Retinal pigment epithelial cell (primary cell): ENCODE measurements around the gene LAPTM4A.

Source experiments
- DNase-seq: peaks from one replicate; pipeline ENCODE4 v3.0.0-alpha.2; 2010; ENCODE audit warnings: low read depth
- H3K4me3 ChIP-seq: 2 replicates; pipeline ENCODE4 v1.5.1; 2011; ENCODE audit warnings: mild to moderate bottlenecking, low read length, control low read depth, moderate library complexity
- CTCF ChIP-seq: conservative IDR thresholded peaks from 2 replicates; pipeline ENCODE4 v1.5.1; 2011; ENCODE audit warnings: low read depth, low read length, control low read depth, inconsistent platforms

Gene LAPTM4A

GRCh38 chr2:20035955-20036666, 15.3 kb downstream of the LAPTM4A start:
- DNase-seq, result no peak
- no peak for TF ChIP-seq CTCF

GRCh38 chr2:20034821-20035220, 16.6 kb downstream of the LAPTM4A start:
- H3K4me3 ChIP-seq, result no peak overlapping the region
- no peak for TF ChIP-seq CTCF
- DNase-seq, result no peak

More at GRCh38 chr2:20035955-20036666, 15.3 kb downstream of the LAPTM4A start:
- H3K4me3 ChIP-seq, result no peak overlapping the region

GRCh38 chr2:20034218-20034617, 17.2 kb downstream of the LAPTM4A start:
- no peak for TF ChIP-seq CTCF
- no peak for DNase-seq
- no peak overlapping the region for H3K4me3 ChIP-seq

GRCh38 chr2:20033322-20033721, 18.1 kb downstream of the LAPTM4A start:
- no peak for DNase-seq
- TF ChIP-seq CTCF, result no peak
- H3K4me3 ChIP-seq, result no peak overlapping the region

GRCh38 chr2:20030224-20030623, 21.2 kb downstream of the LAPTM4A start:
- DNase-seq, result no peak
- no peak for TF ChIP-seq CTCF
- H3K4me3 ChIP-seq, result no peak overlapping the region

GRCh38 chr2:20027705-20028434, 23.6 kb downstream of the LAPTM4A start:
- peak; percentile 69 for DNase-seq
- no peak overlapping the region for H3K4me3 ChIP-seq
- TF ChIP-seq CTCF, result no peak

- no peak for TF ChIP-seq CTCF
- no peak for DNase-seq
- no peak overlapping the region for H3K4me3 ChIP-seq
Observed at GRCh38 chr2:20027260-20027677, 24.2 kb downstream of the LAPTM4A start.
